Ovary (tissue), 9 donors: ENCODE results near the gene ATRNL1. TPM values are rescaled to one million over a fixed set of nuclear protein-coding genes. Genes with fewer than 3 reads are reported as not detected.

ENCODE experiments used
- DNase-seq, 5 donors: peaks; one replicate each; pipeline ENCODE4 v3.0.0-alpha.2; 2019 to 2020
- H3K27ac ChIP-seq, 2 donors: fragments of 200-600 bp; one replicate each; pipeline versions ENCODE4 v1.5.1 to v1.8.0; 2019 to 2022
- H3K27me3 ChIP-seq: fragments of 200-600 bp; one replicate; pipeline ENCODE4 v1.8.0; 2022
- H3K36me3 ChIP-seq: fragments of 200-600 bp; sonication (generic); one replicate; pipeline ENCODE4 v1.5.1; 2019
- H3K4me1 ChIP-seq: one replicate; pipeline ENCODE4 v1.8.1; 2013; ENCODE audit warnings: mild to moderate bottlenecking, moderate library complexity; ENCODE audit not compliant: insufficient read depth
- H3K4me3 ChIP-seq: fragments of 200-600 bp; sonication (generic); one replicate; pipeline ENCODE4 v1.5.1; 2017
- H3K9me3 ChIP-seq, 2 donors: fragments of 200-600 bp in 1 of 2; sonication (generic) in 1 of 2; one replicate each; pipeline versions ENCODE4 v1.5.1 to v1.8.1; 2013 to 2019; ENCODE audit warnings: mild to moderate bottlenecking in 1 of 2, moderate library complexity in 1 of 2
- EP300 ChIP-seq: sonication (generic); formaldehyde crosslinking; IDR thresholded peaks from one replicate; pipeline ENCODE4 v1.6.1; 2017; ENCODE audit warnings: antibody characterized with exemption
- POLR2A ChIP-seq: fragments of 450-650 bp; IDR thresholded peaks from one replicate; pipeline ENCODE4 v1.6.1; 2017; ENCODE audit warnings: antibody characterized with exemption, mild to moderate bottlenecking, moderate library complexity
- WGBS, 3 donors: extraction: QIAGEN DNeasy Blood & Tissue Kit in 1 of 3; methylation state at CpG; one replicate each; pipeline versions ENCODE4 v1.1.5 to v1.1.7; 2013 to 2017; 5-methylcytosine and 5-hydroxymethylcytosine counted together
- intact Hi-C, 4 donors: fragments of 100-400 bp; cut with DNase I; formaldehyde crosslinking; loops; one replicate each; pipeline versions ENCODE4 v1.11.0 to v1.15.1; 2022 to 2023
- polyA plus RNA-seq, 2 donors: library from polyadenylated mRNA; stranded (reverse); fragments of 200-250 nt in 1 of 2; fragments of 350-450 nt in 1 of 2; fragmentation: Illumina TruSeq in 1 of 2; extraction: RNeasy Lipid Tissue Mini Kit (QIAGEN cat#74804) in 1 of 2; gene quantifications; one replicate each; pipeline ENCODE4 v1.2.3, GENCODE V29; 2013 to 2014
- total RNA-seq, 7 donors: library from RNA; depleted of rRNA in 2 of 7; stranded (reverse); fragments of >200 nt in 2 of 7; fragmentation: NEBNext Ultra II Directional in 3 of 7; extraction: Animal tissue kit (Norgen Biotek cat#: 25700) in 3 of 7; gene quantifications; one replicate each; pipeline versions ENCODE4 v1.1.0 to v1.2.4, GENCODE V29; 2016 to 2023
- TF ChIP-seq, protein P1 (sequence below), 3 donors: fragments of 450-650 bp in 2 of 3; fragments of 200-600 bp in 1 of 3; IDR thresholded peaks; one replicate each; pipeline versions ENCODE4 v1.5.1 to v1.8.0; 2016 to 2022; ENCODE audit warnings: antibody characterized with exemption in 3 of 3, mild to moderate bottlenecking in 1 of 3
- donor health status: DM: no; HTN: no; CAD: no; lungs with moderate emphysema.
- donor health status: DM: no; HTN: no; CAD: no.
- donor health status: Bipolar disorder and iron deficiency.
- donor health status: DM: yes; HTN: yes; CAD: no.
- donor health status: DM: no; HTN: no; CAD: no.
- donor health status: DM: yes; HTN: yes; CAD: no.

ATRNL1 gene
- total and polyA plus RNA-seq, 9 donors: 8.1 to 119 (median 77.8) TPM

DNA sequence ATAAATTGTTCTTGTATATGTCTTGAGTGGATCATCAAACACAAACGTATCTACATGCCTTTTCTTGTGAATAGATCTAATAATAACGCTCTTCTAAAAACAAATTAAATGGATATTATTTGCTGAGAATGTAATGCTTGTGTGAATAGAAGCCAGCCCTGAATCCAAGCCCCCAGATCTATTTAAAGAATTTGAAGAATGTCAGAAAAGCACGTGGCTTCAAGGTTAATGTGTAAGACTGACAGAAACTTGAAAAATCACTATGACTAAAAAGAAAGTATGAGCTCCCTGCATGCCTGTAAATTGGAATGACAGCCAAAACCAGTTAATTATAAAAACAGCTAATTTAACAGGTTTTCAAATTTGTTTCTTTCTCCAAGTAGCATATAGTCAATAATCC lies 43.2 kb upstream of the ATRNL1 start:
- DNase-seq: no peak
- TF ChIP-seq, protein P1, sequence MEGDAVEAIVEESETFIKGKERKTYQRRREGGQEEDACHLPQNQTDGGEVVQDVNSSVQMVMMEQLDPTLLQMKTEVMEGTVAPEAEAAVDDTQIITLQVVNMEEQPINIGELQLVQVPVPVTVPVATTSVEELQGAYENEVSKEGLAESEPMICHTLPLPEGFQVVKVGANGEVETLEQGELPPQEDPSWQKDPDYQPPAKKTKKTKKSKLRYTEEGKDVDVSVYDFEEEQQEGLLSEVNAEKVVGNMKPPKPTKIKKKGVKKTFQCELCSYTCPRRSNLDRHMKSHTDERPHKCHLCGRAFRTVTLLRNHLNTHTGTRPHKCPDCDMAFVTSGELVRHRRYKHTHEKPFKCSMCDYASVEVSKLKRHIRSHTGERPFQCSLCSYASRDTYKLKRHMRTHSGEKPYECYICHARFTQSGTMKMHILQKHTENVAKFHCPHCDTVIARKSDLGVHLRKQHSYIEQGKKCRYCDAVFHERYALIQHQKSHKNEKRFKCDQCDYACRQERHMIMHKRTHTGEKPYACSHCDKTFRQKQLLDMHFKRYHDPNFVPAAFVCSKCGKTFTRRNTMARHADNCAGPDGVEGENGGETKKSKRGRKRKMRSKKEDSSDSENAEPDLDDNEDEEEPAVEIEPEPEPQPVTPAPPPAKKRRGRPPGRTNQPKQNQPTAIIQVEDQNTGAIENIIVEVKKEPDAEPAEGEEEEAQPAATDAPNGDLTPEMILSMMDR (IDR thresholded peaks at IDR 0.05): no peak
- TF ChIP-seq EP300: no peak
- TF ChIP-seq POLR2A: no peak
- Histone ChIP-seq H3K4me3 (no peak overlapping the region), H3K4me1 (peaks cover 5% of the 10 kb centered on the region), H3K27ac (no peak overlapping the region), H3K27me3 (no peaks in the 10 kb centered on the region), H3K9me3 (no peaks in the 10 kb centered on the region), H3K36me3 (no peaks in the 10 kb centered on the region)
- intact Hi-C loops: no loop called here
- WGBS, 3 donors: 4 to 14% (median 13%) methylated on average over 3 of the region's 3 CpGs

DNA sequence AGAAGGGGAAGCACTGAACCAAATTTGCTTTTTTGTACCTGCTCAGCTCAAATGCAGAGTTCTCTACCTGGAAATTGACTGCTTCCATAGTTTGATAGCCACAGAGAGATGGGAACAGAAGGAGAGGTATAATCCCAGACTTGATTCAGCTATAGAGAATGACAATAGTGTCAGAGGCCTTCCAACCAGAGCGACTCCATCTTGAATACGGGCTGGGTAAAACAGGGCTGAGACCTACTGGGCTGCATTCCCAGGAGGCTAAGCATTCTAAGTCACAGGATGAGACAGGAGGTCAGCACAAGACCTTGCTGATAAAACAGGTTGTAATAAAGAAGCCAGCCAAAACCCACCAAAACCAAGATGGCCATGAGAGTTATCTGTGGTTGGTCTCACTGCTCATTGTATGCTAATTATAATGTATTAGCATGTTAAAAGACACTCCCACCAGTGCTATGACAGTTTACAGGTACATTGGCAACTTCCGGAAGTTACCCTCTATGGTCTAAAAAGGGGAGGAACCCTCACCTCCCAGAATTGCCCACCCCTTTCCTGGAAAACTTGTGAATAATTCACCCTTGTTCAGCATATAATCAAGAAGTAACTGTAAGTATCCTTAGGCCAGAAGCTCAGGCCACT lies 42.7 kb upstream of the ATRNL1 start:
- H3K4me3 ChIP-seq: no peak overlapping the region
- H3K27me3 ChIP-seq: no peaks in the 10 kb centered on the region
- intact Hi-C loops: no loop called here
- WGBS, 3 donors: 83 to 94% (median 85%) methylated on average over 3 of the region's 3 CpGs
- peaks cover 4% of the 10 kb centered on the region for H3K4me1 ChIP-seq
- no peak for DNase-seq
- no peak overlapping the region for H3K27ac ChIP-seq
- H3K9me3 ChIP-seq: no peaks in the 10 kb centered on the region
- no peaks in the 10 kb centered on the region for H3K36me3 ChIP-seq
- TF ChIP-seq, protein P1 (IDR thresholded peaks at IDR 0.05): no peak
- no peak for TF ChIP-seq EP300
- no peak for TF ChIP-seq POLR2A

DNA sequence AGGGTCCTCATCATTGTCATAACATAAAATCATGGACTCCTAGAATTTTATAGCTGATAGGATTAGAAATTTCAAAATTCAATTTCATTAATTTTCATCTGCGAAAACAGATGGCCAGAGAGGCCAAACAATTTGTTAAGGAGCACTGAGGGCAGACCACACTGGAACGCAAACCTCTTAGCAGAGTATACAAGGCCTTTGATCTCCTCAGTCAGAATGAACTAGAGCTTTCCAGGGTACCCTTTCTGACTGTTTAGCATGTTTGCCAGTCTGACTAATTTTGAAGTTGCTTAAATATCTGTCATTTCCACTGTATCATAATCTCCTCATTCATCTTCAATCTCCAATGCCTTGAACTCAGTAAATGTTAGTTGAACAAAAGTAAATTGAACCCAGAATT lies 41.9 kb upstream of the ATRNL1 start:
- Histone ChIP-seq H3K27ac (no peak overlapping the region), H3K36me3 (no peaks in the 10 kb centered on the region), H3K4me1 (peaks cover 3% of the 10 kb centered on the region), H3K9me3 (no peaks in the 10 kb centered on the region), H3K27me3 (no peaks in the 10 kb centered on the region), H3K4me3 (no peak overlapping the region)
- no peak for DNase-seq
- intact Hi-C loops: no loop called here
- TF ChIP-seq, protein P1 (IDR thresholded peaks at IDR 0.05): no peak
- no peak for TF ChIP-seq POLR2A
- TF ChIP-seq EP300: no peak
- WGBS, 3 donors: 54 to 82% (median 76%) methylated on average over 2 of the region's 2 CpGs

DNA sequence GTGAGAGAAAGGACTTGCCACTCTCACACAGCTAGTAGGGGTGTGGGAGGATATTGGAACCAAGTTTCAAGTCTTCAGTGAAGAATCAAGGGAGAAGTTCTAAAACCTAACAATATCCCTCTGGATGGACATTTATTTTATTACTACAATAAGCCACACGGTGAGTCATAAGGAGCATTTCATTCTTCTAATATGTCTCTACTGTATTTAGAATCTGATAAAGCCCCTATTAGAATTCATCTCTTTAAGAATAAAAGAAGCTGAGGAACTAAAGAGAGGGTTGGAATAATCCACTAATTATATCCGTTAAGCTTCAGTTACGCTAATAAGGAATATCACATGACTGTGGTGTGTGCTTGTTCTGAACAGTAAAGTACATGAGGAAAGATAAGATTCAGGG lies 40.9 kb upstream of the ATRNL1 start:
- H3K27me3 ChIP-seq: no peaks in the 10 kb centered on the region
- TF ChIP-seq EP300: no peak
- TF ChIP-seq POLR2A: no peak
- TF ChIP-seq, protein P1 (IDR thresholded peaks at IDR 0.05): no peak
- no peak overlapping the region for H3K27ac ChIP-seq
- peaks cover 3% of the 10 kb centered on the region for H3K4me1 ChIP-seq
- no peaks in the 10 kb centered on the region for H3K9me3 ChIP-seq
- no peaks in the 10 kb centered on the region for H3K36me3 ChIP-seq
- DNase-seq: no peak
- WGBS, 3 donors: 90 to 98% (median 96%) methylated on average over 3 of the region's 3 CpGs
- intact Hi-C loops: no loop called here
- H3K4me3 ChIP-seq: no peak overlapping the region
